Parathyroid adenoma (tissue), 2 donors: ENCODE data around the gene ABCA8.

Experiments used
- H2AFZ ChIP-seq: fragments of 300-600 bp; sonication (generic); one replicate; pipeline ENCODE4 v1.7.0; 2017; ENCODE audit warnings: antibody characterized with exemption, mild to moderate bottlenecking
- H3K27ac ChIP-seq: fragments of 300-600 bp; sonication (generic); one replicate; pipeline ENCODE4 v1.7.0; 2017
- H3K27me3 ChIP-seq: fragments of 300-600 bp; sonication (generic); one replicate; pipeline ENCODE4 v1.7.0; 2017; ENCODE audit warnings: low read length; ENCODE audit not compliant: control insufficient read depth, insufficient read depth
- H3K36me3 ChIP-seq: fragments of 300-600 bp; sonication (generic); one replicate; pipeline ENCODE4 v1.7.0; 2017; ENCODE audit warnings: low read length; ENCODE audit not compliant: control insufficient read depth, insufficient read depth
- H3K4me1 ChIP-seq: fragments of 300-600 bp; sonication (generic); one replicate; pipeline ENCODE4 v1.7.0; 2017; ENCODE audit warnings: control low read depth
- H3K4me2 ChIP-seq: fragments of 300-600 bp; sonication (generic); one replicate; pipeline ENCODE4 v1.7.0; 2017; ENCODE audit warnings: low read length
- H3K4me3 ChIP-seq: fragments of 300-600 bp; sonication (generic); one replicate; pipeline ENCODE4 v1.7.0; 2017; ENCODE audit warnings: low read depth, low read length
- H3K79me2 ChIP-seq: fragments of 300-600 bp; sonication (generic); one replicate; pipeline ENCODE4 v1.7.0; 2017; ENCODE audit warnings: control low read depth
- H3K9ac ChIP-seq: fragments of 300-600 bp; sonication (generic); one replicate; pipeline ENCODE4 v1.7.0; 2017; ENCODE audit warnings: mild to moderate bottlenecking
- H3K9me3 ChIP-seq: fragments of 300-600 bp; sonication (generic); one replicate; pipeline ENCODE4 v1.7.0; 2017; ENCODE audit warnings: low read length; ENCODE audit not compliant: control insufficient read depth
- TF ChIP-seq, protein P1 (sequence below): fragments of 300-600 bp; sonication (generic); IDR thresholded peaks from one replicate; pipeline ENCODE4 v1.7.0; 2017; ENCODE audit warnings: antibody characterized with exemption, mild to moderate bottlenecking
- donor health status: primary hyperparathyroidism.

The ABCA8 gene

GRCh38 chr17:68973098-68973846 lies 18.1 kb upstream of the ABCA8 start:
- H3K27ac ChIP-seq: no peak overlapping the region
- TF ChIP-seq, protein P1, sequence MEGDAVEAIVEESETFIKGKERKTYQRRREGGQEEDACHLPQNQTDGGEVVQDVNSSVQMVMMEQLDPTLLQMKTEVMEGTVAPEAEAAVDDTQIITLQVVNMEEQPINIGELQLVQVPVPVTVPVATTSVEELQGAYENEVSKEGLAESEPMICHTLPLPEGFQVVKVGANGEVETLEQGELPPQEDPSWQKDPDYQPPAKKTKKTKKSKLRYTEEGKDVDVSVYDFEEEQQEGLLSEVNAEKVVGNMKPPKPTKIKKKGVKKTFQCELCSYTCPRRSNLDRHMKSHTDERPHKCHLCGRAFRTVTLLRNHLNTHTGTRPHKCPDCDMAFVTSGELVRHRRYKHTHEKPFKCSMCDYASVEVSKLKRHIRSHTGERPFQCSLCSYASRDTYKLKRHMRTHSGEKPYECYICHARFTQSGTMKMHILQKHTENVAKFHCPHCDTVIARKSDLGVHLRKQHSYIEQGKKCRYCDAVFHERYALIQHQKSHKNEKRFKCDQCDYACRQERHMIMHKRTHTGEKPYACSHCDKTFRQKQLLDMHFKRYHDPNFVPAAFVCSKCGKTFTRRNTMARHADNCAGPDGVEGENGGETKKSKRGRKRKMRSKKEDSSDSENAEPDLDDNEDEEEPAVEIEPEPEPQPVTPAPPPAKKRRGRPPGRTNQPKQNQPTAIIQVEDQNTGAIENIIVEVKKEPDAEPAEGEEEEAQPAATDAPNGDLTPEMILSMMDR: no peak
- H3K9ac ChIP-seq: no peak overlapping the region
- no peaks in the 10 kb centered on the region for H3K9me3 ChIP-seq
- no peak overlapping the region for H3K4me2 ChIP-seq
- H3K36me3 ChIP-seq: no peaks in the 10 kb centered on the region
- no peaks in the 10 kb centered on the region for H3K4me1 ChIP-seq
- no peaks in the 10 kb centered on the region for H3K27me3 ChIP-seq
- H3K79me2 ChIP-seq: no peaks in the 10 kb centered on the region
- H2AFZ ChIP-seq: no peak overlapping the region
- H3K4me3 ChIP-seq: no peak overlapping the region

DNA sequence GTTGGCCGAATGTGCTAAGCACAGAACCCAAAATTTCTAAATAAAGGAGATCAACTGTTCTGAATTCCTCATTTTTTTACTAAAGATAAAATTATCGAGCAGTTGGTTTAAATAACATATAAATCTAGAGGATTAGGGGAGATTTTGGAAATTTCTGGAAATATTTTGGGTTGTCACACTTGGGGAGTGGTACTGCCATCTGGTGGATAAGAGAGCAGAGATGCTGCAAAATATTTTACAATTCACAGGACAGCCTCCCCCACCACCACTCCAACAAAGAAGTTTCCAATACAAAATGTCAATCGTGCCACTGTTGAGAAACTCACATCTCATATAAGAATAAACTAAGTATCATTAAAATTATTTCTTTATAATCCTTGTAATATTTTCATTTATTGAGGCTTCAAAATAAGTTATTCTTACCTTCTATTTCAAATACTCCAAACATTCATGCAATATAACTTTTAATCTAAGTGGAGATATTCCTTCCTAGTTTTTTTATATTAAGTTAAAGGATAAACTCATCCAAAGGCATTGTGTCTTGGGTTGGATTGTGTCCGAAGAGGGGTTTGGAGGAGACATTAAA lies 17.0 kb upstream of the ABCA8 start:
- H3K4me2 ChIP-seq: no peak overlapping the region
- no peaks in the 10 kb centered on the region for H3K4me1 ChIP-seq
- H3K27ac ChIP-seq: no peak overlapping the region
- H3K9me3 ChIP-seq: no peaks in the 10 kb centered on the region
- H2AFZ ChIP-seq: no peak overlapping the region
- no peak overlapping the region for H3K9ac ChIP-seq
- no peaks in the 10 kb centered on the region for H3K27me3 ChIP-seq
- H3K4me3 ChIP-seq: no peak overlapping the region
- TF ChIP-seq, protein P1: peak; percentile 16
- no peaks in the 10 kb centered on the region for H3K36me3 ChIP-seq
- no peaks in the 10 kb centered on the region for H3K79me2 ChIP-seq

GRCh38 chr17:68969101-68969500 lies 13.9 kb upstream of the ABCA8 start:
- H3K27ac ChIP-seq: no peak overlapping the region
- H3K27me3 ChIP-seq: no peaks in the 10 kb centered on the region
- H3K79me2 ChIP-seq: no peaks in the 10 kb centered on the region
- no peak overlapping the region for H2AFZ ChIP-seq
- no peak overlapping the region for H3K9ac ChIP-seq
- H3K9me3 ChIP-seq: no peaks in the 10 kb centered on the region
- no peaks in the 10 kb centered on the region for H3K36me3 ChIP-seq
- TF ChIP-seq, protein P1: no peak
- H3K4me3 ChIP-seq: no peak overlapping the region
- no peak overlapping the region for H3K4me2 ChIP-seq
- H3K4me1 ChIP-seq: no peaks in the 10 kb centered on the region

GRCh38 chr17:68963958-68964357 lies 8.8 kb upstream of the ABCA8 start:
- Histone ChIP-seq H3K4me2 (no peak overlapping the region), H3K4me3 (no peak overlapping the region), H3K9me3 (no peaks in the 10 kb centered on the region), H2AFZ (no peak overlapping the region), H3K9ac (no peak overlapping the region), H3K79me2 (no peaks in the 10 kb centered on the region), H3K4me1 (no peaks in the 10 kb centered on the region), H3K36me3 (no peaks in the 10 kb centered on the region), H3K27me3 (no peaks in the 10 kb centered on the region), H3K27ac (no peak overlapping the region)
- TF ChIP-seq, protein P1: no peak
